ENCODE results near the gene KCNQ1. TPM values are rescaled to one million over a fixed set of nuclear protein-coding genes. Genes with fewer than 3 reads are reported as not detected.

The KCNQ1 gene
- total RNA-seq, 1 experiment from 2014 or later = 2.3 TPM

GRCh38 chr11:2465202-2466068 lies 20.6 kb downstream of the KCNQ1 start:
- Mint-ChIP-seq H3K27ac (no peak overlapping the region), H3K27me3 (ENCODE audit: low read depth) (peaks cover 73% of the 10 kb centered on the region), H3K9me3 (no peaks in the 10 kb centered on the region), H3K36me3 (ENCODE audit: insufficient read depth in 1 of 3, low read depth in 3 of 3) (no peaks in the 10 kb centered on the region), H3K4me3 (no peak overlapping the region), H3K4me1 (no peaks in the 10 kb centered on the region)
- no peak for DNase-seq
- no peak overlapping the region for H3K4ac ChIP-seq (ENCODE audit: low read depth, low read length)
- H2BK12ac ChIP-seq (ENCODE audit: insufficient read length, low read depth, low read length) = no peak overlapping the region
- H2AFZ ChIP-seq (ENCODE audit: low read length) = no peak overlapping the region
- H3K4me2 ChIP-seq (ENCODE audit: insufficient read depth, insufficient read length, low read length) = no peak overlapping the region
- no peak overlapping the region for H3K27ac ChIP-seq (ENCODE audit: insufficient read length, low read depth, low read length)
- peaks cover 5% of the 10 kb centered on the region for H3K27me3 ChIP-seq (ENCODE audit: insufficient read depth, low read length)
- no peak overlapping the region; the same call in 1 of the 2 replicates for H3K14ac ChIP-seq (ENCODE audit: insufficient read depth, low read length)
- H2BK15ac ChIP-seq (ENCODE audit: low read depth, low read length) = no peak overlapping the region
- no peak overlapping the region for H3K23ac ChIP-seq (ENCODE audit: insufficient read length, low read depth, low read length)
- no peaks in the 10 kb centered on the region for H3K79me2 ChIP-seq (ENCODE audit: insufficient read depth, low read length)
- whole genome bisulfite sequencing (ENCODE audit: extremely low coverage, insufficient read length, low lambda C conversion rate) = no CpG with 5 or more reads among the region's 20 CpGs
- H3K9ac ChIP-seq (ENCODE audit: extremely low read depth, insufficient read length, low read length) = no peak overlapping the region
- no peaks in the 10 kb centered on the region for H3K79me1 ChIP-seq (ENCODE audit: insufficient read depth, low read depth, low read length, poor library complexity, severe bottlenecking)
- no peak overlapping the region for H2BK5ac ChIP-seq (ENCODE audit: insufficient read length, low read length)
- no peak overlapping the region for H4K5ac ChIP-seq (ENCODE audit: insufficient read length, low read depth, low read length)
- no peaks in the 10 kb centered on the region for H3K4me1 ChIP-seq (ENCODE audit: insufficient read depth, low read length)
- H2BK20ac ChIP-seq (ENCODE audit: low read depth, low read length, poor library complexity, severe bottlenecking) = no peak overlapping the region
- no peaks in the 10 kb centered on the region for H4K20me1 ChIP-seq (ENCODE audit: control insufficient read depth, insufficient read depth, insufficient read length)
- H3K9me3 ChIP-seq (ENCODE audit: control insufficient read depth, low read depth, low read length) = no peaks in the 10 kb centered on the region
- H2AK5ac ChIP-seq (ENCODE audit: insufficient read length, low read length) = no peak overlapping the region
- H2BK120ac ChIP-seq (ENCODE audit: low read depth, low read length, poor library complexity, severe bottlenecking) = no peak overlapping the region
- no peak overlapping the region for H3T11ph ChIP-seq (ENCODE audit: low read length)
- no peaks in the 10 kb centered on the region for H3K23me2 ChIP-seq (ENCODE audit: insufficient read length, low read depth, low read length, poor library complexity, severe bottlenecking)
- H4K91ac ChIP-seq (ENCODE audit: insufficient read length, low read depth, low read length) = no peak overlapping the region
- TF ChIP-seq, protein P1, sequence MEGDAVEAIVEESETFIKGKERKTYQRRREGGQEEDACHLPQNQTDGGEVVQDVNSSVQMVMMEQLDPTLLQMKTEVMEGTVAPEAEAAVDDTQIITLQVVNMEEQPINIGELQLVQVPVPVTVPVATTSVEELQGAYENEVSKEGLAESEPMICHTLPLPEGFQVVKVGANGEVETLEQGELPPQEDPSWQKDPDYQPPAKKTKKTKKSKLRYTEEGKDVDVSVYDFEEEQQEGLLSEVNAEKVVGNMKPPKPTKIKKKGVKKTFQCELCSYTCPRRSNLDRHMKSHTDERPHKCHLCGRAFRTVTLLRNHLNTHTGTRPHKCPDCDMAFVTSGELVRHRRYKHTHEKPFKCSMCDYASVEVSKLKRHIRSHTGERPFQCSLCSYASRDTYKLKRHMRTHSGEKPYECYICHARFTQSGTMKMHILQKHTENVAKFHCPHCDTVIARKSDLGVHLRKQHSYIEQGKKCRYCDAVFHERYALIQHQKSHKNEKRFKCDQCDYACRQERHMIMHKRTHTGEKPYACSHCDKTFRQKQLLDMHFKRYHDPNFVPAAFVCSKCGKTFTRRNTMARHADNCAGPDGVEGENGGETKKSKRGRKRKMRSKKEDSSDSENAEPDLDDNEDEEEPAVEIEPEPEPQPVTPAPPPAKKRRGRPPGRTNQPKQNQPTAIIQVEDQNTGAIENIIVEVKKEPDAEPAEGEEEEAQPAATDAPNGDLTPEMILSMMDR (conservative IDR thresholded peaks at IDR 0.05) = no peak
- no peak overlapping the region for H4K8ac ChIP-seq (replicated peaks; ENCODE audit: insufficient read length, low read depth, low read length)
- H3K56ac ChIP-seq (ENCODE audit: insufficient read length, low read depth, low read length) = no peak overlapping the region
- H3K18ac ChIP-seq (ENCODE audit: insufficient read length, low read depth, low read length) = no peak overlapping the region

Data from H9 (cell line).